T-cell (primary cell): ENCODE results near the gene MVB12B. TPM values are rescaled to one million over a fixed set of nuclear protein-coding genes. Genes with fewer than 3 reads are reported as not detected.

Experiments
- ATAC-seq, 4 experiments: fragments of 200-7000 bp in 3 of 4; fragments of 150-1000 bp in 1 of 4; cut with Tn5 transposase; replicated peaks in 1 of 4; 1 replicate in 3 of 4; 2 replicates in 1 of 4; pipeline ENCODE4 v1.10.0; 2021; ENCODE audit warnings: moderate library complexity in 3 of 4, mild to moderate bottlenecking in 2 of 4, moderate number of reproducible peaks in 1 of 4
- CTCF ChIA-PET, 2 donors: fragments of 300-600 bp; sonication (Branson Sonifier 250); formaldehyde crosslinking; loops; one replicate each; lab custom pipeline; 2022; ENCODE audit warnings: antibody characterized with exemption in 2 of 2; lab: Charles Lee
- POLR2A ChIA-PET, 2 donors: fragments of 300-600 bp; sonication (Branson Sonifier 250); formaldehyde crosslinking; loops; one replicate each; lab custom pipeline; 2022; ENCODE audit warnings: antibody characterized with exemption in 2 of 2; lab: Charles Lee
- DNase-seq, 35 experiments: peaks; one replicate each; pipeline versions ENCODE4 v3.0.0 to v3.0.0-alpha.2; 2013 to 2023
- H3K27ac ChIP-seq: one replicate; pipeline ENCODE4 v1.5.1; 2013; ENCODE audit warnings: low read length
- H3K27me3 ChIP-seq, 2 experiments: replicated peaks in 1 of 2; 1 replicate in 1 of 2; 2 replicates in 1 of 2; pipeline versions ENCODE4 v1.6.1 to v1.7.0; 2013; ENCODE audit warnings: low read length in 1 of 2, mixed read lengths in 1 of 2; ENCODE audit not compliant: control insufficient read depth in 2 of 2, insufficient read depth in 2 of 2; ENCODE audit errors: extremely low read depth in 1 of 2
- H3K36me3 ChIP-seq, 2 donors: 1 replicate in 1 of 2; 2 replicates in 1 of 2; pipeline versions ENCODE4 v1.6.1 to v1.7.0; 2013; ENCODE audit warnings: low read length in 1 of 2; ENCODE audit not compliant: control insufficient read depth in 2 of 2, insufficient read depth in 1 of 2; ENCODE audit errors: extremely low read depth in 1 of 2
- H3K4me1 ChIP-seq, 2 experiments: 1 replicate in 1 of 2; 2 replicates in 1 of 2; pipeline versions ENCODE4 v1.6.1 to v1.7.0; 2013; ENCODE audit warnings: low read length in 2 of 2, mixed read lengths in 1 of 2; ENCODE audit not compliant: insufficient read depth in 2 of 2, control insufficient read depth in 1 of 2; ENCODE audit errors: extremely low read depth in 1 of 2
- H3K4me3 ChIP-seq, 2 donors: 1 replicate in 1 of 2; 2 replicates in 1 of 2; pipeline versions ENCODE4 v1.5.1 to v1.7.0; 2013; ENCODE audit warnings: mild to moderate bottlenecking in 2 of 2, low read length in 1 of 2, moderate library complexity in 1 of 2; ENCODE audit not compliant: control insufficient read depth in 1 of 2; ENCODE audit errors: extremely low read depth in 1 of 2
- H3K9me3 ChIP-seq: 2 replicates; pipeline ENCODE4 v1.7.0; 2013
- H3K27ac Mint-ChIP-seq, 2 donors: one replicate each; pipeline ENCODE4 v1.8.0; 2020 to 2021; ENCODE audit warnings: mild to moderate bottlenecking in 2 of 2, mixed read lengths in 2 of 2
- H3K27me3 Mint-ChIP-seq, 2 donors: one replicate each; pipeline ENCODE4 v1.8.0; 2021 to 2022; ENCODE audit warnings: mixed read lengths in 2 of 2
- H3K36me3 Mint-ChIP-seq: one replicate; pipeline ENCODE4 v1.8.0; 2021; ENCODE audit warnings: mixed read lengths
- H3K4me1 Mint-ChIP-seq, 3 donors: one replicate each; pipeline ENCODE4 v1.8.0; 2020 to 2022; ENCODE audit warnings: mixed read lengths in 3 of 3, mild to moderate bottlenecking in 1 of 3
- H3K4me3 Mint-ChIP-seq, 3 donors: one replicate each; pipeline ENCODE4 v1.8.0; 2020 to 2022; ENCODE audit warnings: mild to moderate bottlenecking in 3 of 3, mixed read lengths in 3 of 3, moderate library complexity in 3 of 3
- H3K9me3 Mint-ChIP-seq, 3 donors: one replicate each; pipeline ENCODE4 v1.8.0; 2020 to 2022; ENCODE audit warnings: mixed read lengths in 3 of 3
- WGBS: methylation state at CpG from one replicate; pipeline ENCODE4 v1.1.5; 2013; ENCODE audit warnings: missing lambda C conversion rate; ENCODE audit not compliant: insufficient coverage; 5-methylcytosine and 5-hydroxymethylcytosine counted together
- total RNA-seq, 35 experiments: library from RNA in 6 of 35; stranded (reverse) in 6 of 35; fragments of 120-200 nt in 1 of 35; gene quantifications; one replicate each; pipeline versions ENCODE4 v1.2.1 to v1.2.4 and lab custom pipeline; 2013 to 2026

The MVB12B gene
- total RNA-seq, 5 donors from 2014 or later (not counting 1 experiment from before 2014, with no cell fraction given): 8.2 to 25.2 (median 10.6) TPM

DNA sequence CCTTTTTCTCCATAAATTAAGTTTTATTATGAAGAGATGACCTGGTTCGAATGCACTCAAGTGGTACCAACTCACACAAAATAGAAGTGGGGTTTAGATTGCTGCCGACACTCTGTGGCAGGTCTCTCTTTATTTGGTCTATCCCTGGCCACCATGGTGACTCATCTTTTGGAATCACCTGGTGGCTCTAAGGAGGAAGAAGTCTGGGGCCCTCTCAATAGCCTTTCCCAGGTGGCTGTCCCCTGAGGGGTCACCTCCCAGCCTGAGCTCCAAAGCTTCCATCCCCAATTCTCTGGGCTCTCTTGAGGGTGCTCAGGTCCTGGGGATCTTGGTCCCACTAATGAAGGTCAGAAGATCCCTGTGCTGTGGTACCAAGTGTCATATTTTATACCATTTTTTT, 136.8 kb downstream of the MVB12B start:
- ATAC-seq: no peak
- ChIA-PET CTCF (no interaction called here), POLR2A (interaction anchor here in 1 of 2 donors (0.5 kb wide), 1 partner anchor 639 kb away, joined by 3 read pairs; no protein-coding TSS in a partner anchor)
- 100% methylated on average over 1 of the region's 2 CpGs for WGBS
- Mint-ChIP-seq H3K9me3 (no peaks in the 10 kb centered on the region), H3K4me3 (no peak overlapping the region), H3K4me1 (peaks cover 14 to 18% (median 17%) of the 10 kb centered on the region in 3 donors), H3K36me3 (no peaks in the 10 kb centered on the region), H3K27ac (no peak overlapping the region), H3K27me3 (no peaks in the 10 kb centered on the region)
- Histone ChIP-seq H3K27ac (no peak overlapping the region), H3K4me3 (no peak overlapping the region), H3K9me3 (no peaks in the 10 kb centered on the region), H3K27me3 (no peaks in the 10 kb centered on the region), H3K36me3 (no peaks in the 10 kb centered on the region), H3K4me1 (peaks cover 0 to 10% of the 10 kb centered on the region in 2 experiments)
- DNase-seq: no peak

DNA sequence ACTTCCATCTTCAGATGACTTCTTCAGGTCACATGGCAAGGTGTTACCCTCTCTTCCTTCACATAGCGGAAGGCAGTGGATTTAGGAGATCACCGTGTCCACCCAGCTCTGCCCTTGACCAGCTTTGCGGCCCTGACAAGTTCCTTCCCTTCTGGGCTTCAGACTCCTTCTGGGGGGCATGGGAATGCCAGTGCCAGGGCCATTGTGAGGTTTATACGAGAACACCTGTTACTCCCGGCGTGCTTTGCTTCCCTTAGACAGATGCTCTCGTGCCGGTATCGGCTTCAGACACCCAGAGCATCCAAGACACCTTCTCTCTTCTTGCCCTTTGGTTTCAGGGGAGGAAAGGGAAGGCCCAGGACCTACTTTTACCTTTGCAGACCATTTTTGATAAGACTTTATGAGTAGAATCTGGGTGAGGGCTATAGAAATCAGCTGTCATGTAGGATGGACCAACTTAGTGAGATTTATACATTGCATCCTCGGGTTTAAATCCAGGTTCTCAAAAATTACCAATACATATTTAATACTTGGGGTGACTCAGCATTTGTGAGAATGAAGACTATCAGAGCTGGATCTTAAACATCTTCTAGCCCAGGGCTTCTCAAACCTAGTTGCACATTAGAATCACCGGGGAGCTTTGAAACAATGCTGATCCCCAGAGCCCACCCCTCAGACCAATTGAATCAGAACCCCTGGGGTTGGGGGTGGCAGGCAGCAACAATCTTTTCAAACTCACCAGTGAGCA, 138.2 kb downstream of the MVB12B start:
- CTCF ChIA-PET: interaction anchor here in 1 of 2 donors (1.3 kb wide), 1 partner anchor 26 kb away, joined by 5 read pairs; no protein-coding TSS in a partner anchor
- Histone ChIP-seq H3K9me3 (no peaks in the 10 kb centered on the region), H3K4me1 (peaks cover 7 to 25% of the 10 kb centered on the region in 2 experiments), H3K36me3 (no peaks in the 10 kb centered on the region), H3K4me3 (no peak overlapping the region), H3K27ac (no peak overlapping the region), H3K27me3 (no peaks in the 10 kb centered on the region)
- Mint-ChIP-seq H3K27ac (no peak overlapping the region), H3K36me3 (no peaks in the 10 kb centered on the region), H3K27me3 (no peaks in the 10 kb centered on the region), H3K4me3 (no peak overlapping the region), H3K4me1 (peaks cover 28 to 33% (median 31%) of the 10 kb centered on the region in 3 donors), H3K9me3 (no peaks in the 10 kb centered on the region)
- POLR2A ChIA-PET: no interaction called here
- 94% methylated on average over 3 of the region's 11 CpGs for WGBS
- ATAC-seq (no peak), DNase-seq (no peak)

DNA sequence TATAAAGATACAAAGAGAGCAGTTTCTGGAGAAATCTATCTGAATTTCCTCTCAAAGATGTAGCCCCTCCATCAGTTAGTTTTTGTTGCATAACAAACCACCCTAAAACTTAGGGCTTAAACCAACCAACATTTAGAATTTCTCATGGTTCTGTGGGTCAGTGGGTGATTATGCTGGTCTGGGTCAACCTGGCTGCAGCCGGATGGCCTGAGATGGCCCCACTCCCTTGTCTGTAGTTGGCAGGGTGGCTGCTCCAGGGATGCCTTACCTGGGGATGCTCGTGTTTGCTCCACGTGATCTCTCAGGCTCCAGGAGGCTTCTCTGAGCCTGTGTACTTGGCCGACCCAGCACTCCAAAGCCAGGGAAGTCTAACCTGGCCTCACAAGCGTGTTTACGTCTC, 139.3 kb downstream of the MVB12B start:
- no peak for DNase-seq
- peaks cover 39 to 42% (median 39%) of the 10 kb centered on the region in 3 donors for H3K4me1 Mint-ChIP-seq
- no peaks in the 10 kb centered on the region for H3K36me3 ChIP-seq
- 100% methylated on average over 1 of the region's 6 CpGs for WGBS
- H3K27ac Mint-ChIP-seq: peak overlapping the region in 1 of 2 donors; percentile 44
- no peaks in the 10 kb centered on the region for H3K27me3 ChIP-seq
- H3K36me3 Mint-ChIP-seq: no peaks in the 10 kb centered on the region
- no peaks in the 10 kb centered on the region for H3K9me3 Mint-ChIP-seq
- H3K4me3 ChIP-seq: no peak overlapping the region
- ChIA-PET CTCF (interaction anchor here in 1 of 2 donors (0.5 to 1.3 kb wide), 2 partner anchors 25 to 774 kb away, joined by 3 to 5 read pairs; no protein-coding TSS in a partner anchor), POLR2A (no interaction called here)
- no peaks in the 10 kb centered on the region for H3K27me3 Mint-ChIP-seq
- peaks cover 18 to 35% of the 10 kb centered on the region in 2 experiments for H3K4me1 ChIP-seq
- H3K4me3 Mint-ChIP-seq: no peak overlapping the region
- no peaks in the 10 kb centered on the region for H3K9me3 ChIP-seq
- no peak for ATAC-seq
- no peak overlapping the region for H3K27ac ChIP-seq

DNA sequence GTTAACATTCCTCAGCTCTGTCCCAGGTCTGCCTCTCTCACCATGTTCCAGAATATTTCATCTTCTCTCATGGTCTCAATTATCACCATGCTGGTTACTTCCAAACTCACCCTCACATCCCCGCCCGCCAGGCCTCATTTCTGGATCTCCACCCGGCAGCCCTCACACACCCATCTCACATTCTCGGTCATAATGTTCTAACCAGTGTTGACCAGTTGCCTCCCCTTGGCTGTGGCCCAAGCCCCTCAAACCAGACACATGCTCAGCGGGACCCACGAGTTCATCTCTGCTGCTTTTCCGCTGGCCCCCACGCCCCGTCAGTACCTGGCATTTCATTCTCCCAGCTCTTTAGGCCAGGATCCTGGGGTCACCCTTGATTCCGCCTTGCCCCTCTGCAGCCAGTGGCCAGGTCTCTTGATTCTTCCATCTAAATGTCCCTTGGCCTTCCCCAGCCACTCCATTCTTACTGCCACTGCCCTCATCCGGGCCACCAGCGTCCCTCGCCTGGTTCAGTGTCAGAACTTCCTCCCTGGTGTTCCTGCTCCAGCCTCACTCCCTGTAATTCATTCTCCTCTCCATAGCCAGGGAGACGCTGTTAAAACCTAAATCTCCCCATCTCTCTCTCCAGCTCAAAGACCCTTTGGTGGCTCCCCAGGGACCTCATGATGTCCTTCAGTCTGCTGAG, 141.7 kb downstream of the MVB12B start:
- POLR2A ChIA-PET: interaction anchor here in 1 of 2 donors (0.5 kb wide), 1 partner anchor 536 kb away, joined by 3 read pairs; no protein-coding TSS in a partner anchor
- no peak overlapping the region for H3K4me3 ChIP-seq
- no peaks in the 10 kb centered on the region for H3K36me3 ChIP-seq
- DNase-seq (no peak), ATAC-seq (no peak)
- CTCF ChIA-PET: no interaction called here
- H3K27me3 ChIP-seq: no peaks in the 10 kb centered on the region
- WGBS: 94% methylated on average over 14 of the region's 14 CpGs
- H3K27ac Mint-ChIP-seq: peak overlapping the region; percentile 86 to 89
- H3K4me3 Mint-ChIP-seq: no peak overlapping the region
- H3K27me3 Mint-ChIP-seq: no peaks in the 10 kb centered on the region
- no peak overlapping the region for H3K27ac ChIP-seq
- H3K36me3 Mint-ChIP-seq: no peaks in the 10 kb centered on the region
- H3K9me3 Mint-ChIP-seq: no peaks in the 10 kb centered on the region
- H3K4me1 ChIP-seq: peaks cover 38 to 58% of the 10 kb centered on the region in 2 experiments
- H3K9me3 ChIP-seq: no peaks in the 10 kb centered on the region
- peaks cover 62 to 65% (median 62%) of the 10 kb centered on the region in 3 donors for H3K4me1 Mint-ChIP-seq

DNA sequence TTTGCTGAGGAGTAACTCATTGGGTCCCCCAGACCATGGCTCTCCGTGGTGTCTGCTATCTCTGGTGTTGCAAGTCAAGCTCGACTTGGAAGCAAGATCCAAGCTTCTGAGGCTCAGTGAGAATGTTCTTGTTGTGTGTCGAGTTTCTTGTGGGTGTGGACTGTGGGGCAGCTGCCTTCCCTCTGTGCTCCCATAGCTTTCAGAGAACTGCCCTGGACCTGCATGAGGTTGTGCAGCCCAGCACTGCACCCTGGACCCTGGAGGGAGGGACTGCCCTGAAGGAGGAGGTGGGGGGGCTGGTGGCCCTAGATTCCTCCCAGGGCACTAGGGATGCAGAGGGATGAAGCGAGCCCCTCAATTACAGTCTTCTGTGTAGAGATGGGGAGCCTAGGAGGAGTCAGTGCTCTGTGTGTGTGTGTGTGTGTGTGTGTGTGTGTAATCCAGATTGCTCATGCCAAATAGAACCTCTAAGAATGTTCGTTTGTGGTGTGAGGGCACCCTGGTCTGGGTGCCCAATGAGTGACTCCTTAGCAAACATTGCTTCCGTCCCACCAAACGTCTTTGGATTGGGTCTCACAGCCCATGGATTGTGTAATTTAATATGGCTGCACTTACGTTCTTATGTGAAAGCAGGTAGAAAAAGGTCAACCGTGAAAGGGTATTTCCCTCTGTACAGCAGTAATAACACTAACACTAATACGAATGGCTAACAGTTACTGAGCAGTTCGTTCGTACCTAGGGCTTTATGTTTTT, 143.8 kb downstream of the MVB12B start:
- Histone ChIP-seq H3K4me3 (peak overlapping the region in 1 of 2 donors; percentile 6), H3K36me3 (no peaks in the 10 kb centered on the region), H3K9me3 (no peaks in the 10 kb centered on the region), H3K27ac (peak overlapping the region; percentile 89), H3K27me3 (no peaks in the 10 kb centered on the region), H3K4me1 (peaks cover 38 to 74% of the 10 kb centered on the region in 2 experiments)
- ATAC-seq: peak; percentile 10 to 44 (median 16)
- Mint-ChIP-seq H3K9me3 (no peaks in the 10 kb centered on the region), H3K36me3 (peaks cover 4% of the 10 kb centered on the region), H3K4me3 (peak overlapping the region; percentile 66 to 81 (median 72)), H3K4me1 (peaks cover 73 to 82% (median 77%) of the 10 kb centered on the region in 3 donors), H3K27ac (peak overlapping the region; percentile 94), H3K27me3 (no peaks in the 10 kb centered on the region)
- POLR2A ChIA-PET: no interaction called here
- peak in 12 of 35 experiments; percentile 5 to 60 (median 12) for DNase-seq
- WGBS: 42% methylated on average over 6 of the region's 12 CpGs
- CTCF ChIA-PET: no interaction called here
